ENCODE results near the gene RCAN2.

DNA sequence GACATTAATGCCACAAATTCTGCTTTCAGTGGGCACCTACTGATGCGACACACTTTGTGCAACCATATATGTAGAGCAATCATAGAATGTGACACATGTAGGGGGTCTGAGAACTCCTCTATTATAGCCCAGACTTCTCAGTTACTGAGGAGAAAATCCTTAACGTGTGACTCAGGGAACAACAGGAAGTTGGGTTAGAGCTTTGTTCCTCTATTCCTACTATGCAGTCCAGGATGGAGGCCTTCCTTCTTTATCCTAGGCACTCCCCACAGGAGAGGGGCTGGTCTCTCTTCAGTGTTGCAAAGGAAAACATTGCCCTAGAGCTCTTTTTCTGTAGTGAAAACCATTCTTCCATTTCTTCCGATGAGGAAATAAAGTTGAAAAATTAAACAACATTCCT lies 39.6 kb upstream of the RCAN2 start:
- TF ChIP-seq, protein P1, sequence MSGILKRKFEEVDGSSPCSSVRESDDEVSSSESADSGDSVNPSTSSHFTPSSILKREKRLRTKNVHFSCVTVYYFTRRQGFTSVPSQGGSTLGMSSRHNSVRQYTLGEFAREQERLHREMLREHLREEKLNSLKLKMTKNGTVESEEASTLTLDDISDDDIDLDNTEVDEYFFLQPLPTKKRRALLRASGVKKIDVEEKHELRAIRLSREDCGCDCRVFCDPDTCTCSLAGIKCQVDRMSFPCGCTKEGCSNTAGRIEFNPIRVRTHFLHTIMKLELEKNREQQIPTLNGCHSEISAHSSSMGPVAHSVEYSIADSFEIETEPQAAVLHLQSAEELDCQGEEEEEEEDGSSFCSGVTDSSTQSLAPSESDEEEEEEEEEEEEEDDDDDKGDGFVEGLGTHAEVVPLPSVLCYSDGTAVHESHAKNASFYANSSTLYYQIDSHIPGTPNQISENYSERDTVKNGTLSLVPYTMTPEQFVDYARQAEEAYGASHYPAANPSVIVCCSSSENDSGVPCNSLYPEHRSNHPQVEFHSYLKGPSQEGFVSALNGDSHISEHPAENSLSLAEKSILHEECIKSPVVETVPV (CRISPR knock-in tag; IDR thresholded peaks at IDR 0.05): no peak
- TF ChIP-seq TOX (CRISPR knock-in tag; IDR thresholded peaks at IDR 0.05; ENCODE audit: borderline replicate concordance): no peak
- TF ChIP-seq, protein P2, sequence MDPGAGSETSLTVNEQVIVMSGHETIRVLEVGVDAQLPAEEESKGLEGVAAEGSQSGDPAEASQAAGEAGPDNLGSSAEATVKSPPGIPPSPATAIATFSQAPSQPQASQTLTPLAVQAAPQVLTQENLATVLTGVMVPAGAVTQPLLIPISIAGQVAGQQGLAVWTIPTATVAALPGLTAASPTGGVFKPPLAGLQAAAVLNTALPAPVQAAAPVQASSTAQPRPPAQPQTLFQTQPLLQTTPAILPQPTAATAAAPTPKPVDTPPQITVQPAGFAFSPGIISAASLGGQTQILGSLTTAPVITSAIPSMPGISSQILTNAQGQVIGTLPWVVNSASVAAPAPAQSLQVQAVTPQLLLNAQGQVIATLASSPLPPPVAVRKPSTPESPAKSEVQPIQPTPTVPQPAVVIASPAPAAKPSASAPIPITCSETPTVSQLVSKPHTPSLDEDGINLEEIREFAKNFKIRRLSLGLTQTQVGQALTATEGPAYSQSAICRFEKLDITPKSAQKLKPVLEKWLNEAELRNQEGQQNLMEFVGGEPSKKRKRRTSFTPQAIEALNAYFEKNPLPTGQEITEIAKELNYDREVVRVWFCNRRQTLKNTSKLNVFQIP (CRISPR knock-in tag; IDR thresholded peaks at IDR 0.05; ENCODE audit: borderline replicate concordance, low read depth): no peak
- no peak for TF ChIP-seq ZFP30 (CRISPR knock-in tag; IDR thresholded peaks at IDR 0.05)
- TF ChIP-seq SNAI2 (CRISPR knock-in tag; IDR thresholded peaks at IDR 0.05): no peak
- TF ChIP-seq, protein P3, sequence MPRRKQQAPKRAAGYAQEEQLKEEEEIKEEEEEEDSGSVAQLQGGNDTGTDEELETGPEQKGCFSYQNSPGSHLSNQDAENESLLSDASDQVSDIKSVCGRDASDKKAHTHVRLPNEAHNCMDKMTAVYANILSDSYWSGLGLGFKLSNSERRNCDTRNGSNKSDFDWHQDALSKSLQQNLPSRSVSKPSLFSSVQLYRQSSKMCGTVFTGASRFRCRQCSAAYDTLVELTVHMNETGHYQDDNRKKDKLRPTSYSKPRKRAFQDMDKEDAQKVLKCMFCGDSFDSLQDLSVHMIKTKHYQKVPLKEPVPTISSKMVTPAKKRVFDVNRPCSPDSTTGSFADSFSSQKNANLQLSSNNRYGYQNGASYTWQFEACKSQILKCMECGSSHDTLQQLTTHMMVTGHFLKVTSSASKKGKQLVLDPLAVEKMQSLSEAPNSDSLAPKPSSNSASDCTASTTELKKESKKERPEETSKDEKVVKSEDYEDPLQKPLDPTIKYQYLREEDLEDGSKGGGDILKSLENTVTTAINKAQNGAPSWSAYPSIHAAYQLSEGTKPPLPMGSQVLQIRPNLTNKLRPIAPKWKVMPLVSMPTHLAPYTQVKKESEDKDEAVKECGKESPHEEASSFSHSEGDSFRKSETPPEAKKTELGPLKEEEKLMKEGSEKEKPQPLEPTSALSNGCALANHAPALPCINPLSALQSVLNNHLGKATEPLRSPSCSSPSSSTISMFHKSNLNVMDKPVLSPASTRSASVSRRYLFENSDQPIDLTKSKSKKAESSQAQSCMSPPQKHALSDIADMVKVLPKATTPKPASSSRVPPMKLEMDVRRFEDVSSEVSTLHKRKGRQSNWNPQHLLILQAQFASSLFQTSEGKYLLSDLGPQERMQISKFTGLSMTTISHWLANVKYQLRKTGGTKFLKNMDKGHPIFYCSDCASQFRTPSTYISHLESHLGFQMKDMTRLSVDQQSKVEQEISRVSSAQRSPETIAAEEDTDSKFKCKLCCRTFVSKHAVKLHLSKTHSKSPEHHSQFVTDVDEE (CRISPR knock-in tag; IDR thresholded peaks at IDR 0.05): no peak
- TF ChIP-seq, protein P4, sequence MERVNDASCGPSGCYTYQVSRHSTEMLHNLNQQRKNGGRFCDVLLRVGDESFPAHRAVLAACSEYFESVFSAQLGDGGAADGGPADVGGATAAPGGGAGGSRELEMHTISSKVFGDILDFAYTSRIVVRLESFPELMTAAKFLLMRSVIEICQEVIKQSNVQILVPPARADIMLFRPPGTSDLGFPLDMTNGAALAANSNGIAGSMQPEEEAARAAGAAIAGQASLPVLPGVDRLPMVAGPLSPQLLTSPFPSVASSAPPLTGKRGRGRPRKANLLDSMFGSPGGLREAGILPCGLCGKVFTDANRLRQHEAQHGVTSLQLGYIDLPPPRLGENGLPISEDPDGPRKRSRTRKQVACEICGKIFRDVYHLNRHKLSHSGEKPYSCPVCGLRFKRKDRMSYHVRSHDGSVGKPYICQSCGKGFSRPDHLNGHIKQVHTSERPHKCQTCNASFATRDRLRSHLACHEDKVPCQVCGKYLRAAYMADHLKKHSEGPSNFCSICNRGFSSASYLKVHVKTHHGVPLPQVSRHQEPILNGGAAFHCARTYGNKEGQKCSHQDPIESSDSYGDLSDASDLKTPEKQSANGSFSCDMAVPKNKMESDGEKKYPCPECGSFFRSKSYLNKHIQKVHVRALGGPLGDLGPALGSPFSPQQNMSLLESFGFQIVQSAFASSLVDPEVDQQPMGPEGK (CRISPR knock-in tag; IDR thresholded peaks at IDR 0.05; ENCODE audit: borderline replicate concordance): no peak
- TF ChIP-seq TCF4 (CRISPR knock-in tag; IDR thresholded peaks at IDR 0.05; ENCODE audit: borderline replicate concordance): no peak
- no peak for TF ChIP-seq RARB (CRISPR knock-in tag; IDR thresholded peaks at IDR 0.05)

All from SK-N-SH treated with all-trans-retinoic acid at 6 μM for 48 hours (cell line).